NB4 (cell line): Measurements from ENCODE around the gene TLK1.

Source experiments
- POLR2A ChIP-seq: IDR thresholded peaks from 2 replicates; pipeline ENCODE4 v1.6.1; 2011; ENCODE audit warnings: mild to moderate bottlenecking; ENCODE audit not compliant: insufficient read length; ENCODE audit errors: extremely low read depth
- TF ChIP-seq, protein P1 (sequence below): IDR thresholded peaks from one replicate; pipeline ENCODE4 v1.5.1; 2012; ENCODE audit warnings: low read depth, low read length
- TF ChIP-seq, protein P2 (sequence below): IDR thresholded peaks from 2 replicates; pipeline ENCODE4 v1.6.1; 2011; ENCODE audit warnings: low read depth, low read length

DNA sequence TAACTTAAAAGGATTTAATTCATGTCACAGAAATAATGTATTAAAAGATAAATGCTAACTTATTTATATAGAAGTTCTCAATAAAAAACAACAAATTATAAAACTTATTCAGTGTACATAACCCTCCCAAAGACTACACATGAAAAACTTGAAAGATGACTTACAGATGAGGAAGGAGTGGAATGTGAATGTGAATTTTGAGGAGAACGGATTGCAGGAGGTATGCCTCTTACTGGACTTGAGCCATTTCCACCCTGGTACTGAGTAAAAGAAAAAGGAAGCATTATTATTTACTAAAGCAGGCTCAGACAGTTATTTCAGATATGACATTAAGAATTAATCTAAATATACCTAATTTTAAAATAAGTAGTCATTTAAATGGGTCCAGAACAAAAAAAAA, 104.4 kb downstream of the TLK1 start:
- TF ChIP-seq, protein P1, sequence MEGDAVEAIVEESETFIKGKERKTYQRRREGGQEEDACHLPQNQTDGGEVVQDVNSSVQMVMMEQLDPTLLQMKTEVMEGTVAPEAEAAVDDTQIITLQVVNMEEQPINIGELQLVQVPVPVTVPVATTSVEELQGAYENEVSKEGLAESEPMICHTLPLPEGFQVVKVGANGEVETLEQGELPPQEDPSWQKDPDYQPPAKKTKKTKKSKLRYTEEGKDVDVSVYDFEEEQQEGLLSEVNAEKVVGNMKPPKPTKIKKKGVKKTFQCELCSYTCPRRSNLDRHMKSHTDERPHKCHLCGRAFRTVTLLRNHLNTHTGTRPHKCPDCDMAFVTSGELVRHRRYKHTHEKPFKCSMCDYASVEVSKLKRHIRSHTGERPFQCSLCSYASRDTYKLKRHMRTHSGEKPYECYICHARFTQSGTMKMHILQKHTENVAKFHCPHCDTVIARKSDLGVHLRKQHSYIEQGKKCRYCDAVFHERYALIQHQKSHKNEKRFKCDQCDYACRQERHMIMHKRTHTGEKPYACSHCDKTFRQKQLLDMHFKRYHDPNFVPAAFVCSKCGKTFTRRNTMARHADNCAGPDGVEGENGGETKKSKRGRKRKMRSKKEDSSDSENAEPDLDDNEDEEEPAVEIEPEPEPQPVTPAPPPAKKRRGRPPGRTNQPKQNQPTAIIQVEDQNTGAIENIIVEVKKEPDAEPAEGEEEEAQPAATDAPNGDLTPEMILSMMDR, result no peak
- no peak for TF ChIP-seq POLR2A
- TF ChIP-seq, protein P2, sequence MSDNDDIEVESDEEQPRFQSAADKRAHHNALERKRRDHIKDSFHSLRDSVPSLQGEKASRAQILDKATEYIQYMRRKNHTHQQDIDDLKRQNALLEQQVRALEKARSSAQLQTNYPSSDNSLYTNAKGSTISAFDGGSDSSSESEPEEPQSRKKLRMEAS, result no peak
